SU-DHL-6 (cell line): Measurements from ENCODE around the gene SLU7.

Source experiments
- CTCF ChIP-seq: fragments of 200-600 bp; sonication (generic); IDR thresholded peaks from one replicate; pipeline ENCODE4 v1.5.1; 2017; ENCODE audit warnings: antibody characterized with exemption, mild to moderate bottlenecking, low read length, moderate library complexity; ENCODE audit not compliant: insufficient read depth, poor library complexity, severe bottlenecking
- EZH2phosphoT487 ChIP-seq: fragments of 200-600 bp; sonication (generic), shearing (Covaris generic); conservative IDR thresholded peaks from 2 replicates; pipeline ENCODE4 v1.6.1; 2018; ENCODE audit warnings: mild to moderate bottlenecking, antibody characterized with exemption, low read length, moderate library complexity, mixed read lengths

GRCh38 chr5:160376416-160376815 lies 42.5 kb downstream of the SLU7 start:
- TF ChIP-seq CTCF: no peak
- no peak for TF ChIP-seq EZH2phosphoT487
